GM23338 (cell line): Measurements from ENCODE around the gene CADPS. TPM values are rescaled to one million over a fixed set of nuclear protein-coding genes. Genes with fewer than 3 reads are reported as not detected.

Experiments
- ATAC-seq: fragments of 200-7000 bp; cut with Tn5 transposase; 3 replicates; pipeline ENCODE4 v1.9.1; 2020
- DNase-seq: peaks from one replicate; pipeline ENCODE4 v3.0.0-alpha.2; 2015; ENCODE audit warnings: low spot score
- H2AFZ ChIP-seq: fragments of 200-600 bp; sonication (generic); 2 replicates; pipeline ENCODE4 v1.8.0; 2016; ENCODE audit warnings: antibody characterized with exemption, mild to moderate bottlenecking, moderate library complexity
- H3F3A ChIP-seq: fragments of 200-600 bp; sonication (generic); replicated peaks from 2 replicates; pipeline ENCODE4 v1.8.0; 2017; ENCODE audit warnings: antibody characterized with exemption, mixed run types, low read depth
- H3K27ac ChIP-seq: fragments of 200-600 bp; sonication (generic); 2 replicates; pipeline ENCODE4 v1.6.1; 2016; ENCODE audit warnings: low read depth
- H3K27me3 ChIP-seq: fragments of 200-600 bp; sonication (generic); 2 replicates; pipeline ENCODE4 v1.8.0; 2016; ENCODE audit warnings: mild to moderate bottlenecking, mixed run types, moderate library complexity; ENCODE audit not compliant: insufficient read depth
- H3K36me3 ChIP-seq: fragments of 200-600 bp; sonication (generic); 2 replicates; pipeline ENCODE4 v1.8.0; 2016; ENCODE audit warnings: mild to moderate bottlenecking; ENCODE audit not compliant: insufficient read depth
- H3K4me1 ChIP-seq: fragments of 200-600 bp; sonication (generic); 2 replicates; pipeline ENCODE4 v1.8.0; 2016; ENCODE audit warnings: mild to moderate bottlenecking, moderate library complexity; ENCODE audit not compliant: insufficient read depth
- H3K4me2 ChIP-seq: fragments of 200-600 bp; sonication (generic); 2 replicates; pipeline ENCODE4 v1.7.1; 2017; ENCODE audit warnings: mixed run types
- H3K4me3 ChIP-seq: fragments of 200-600 bp; sonication (generic); 2 replicates; pipeline ENCODE4 v1.6.1; 2016; ENCODE audit warnings: mixed run types
- H3K79me2 ChIP-seq: fragments of 200-600 bp; sonication (generic); replicated peaks from 2 replicates; pipeline ENCODE4 v1.8.0; 2017; ENCODE audit warnings: mild to moderate bottlenecking; ENCODE audit not compliant: insufficient read depth
- H3K9me2 ChIP-seq: fragments of 200-600 bp; sonication (generic); 2 replicates; pipeline ENCODE4 v1.8.0; 2017; ENCODE audit not compliant: insufficient read depth
- H4K20me1 ChIP-seq: fragments of 200-600 bp; sonication (generic); replicated peaks from 2 replicates; pipeline ENCODE4 v1.8.0; 2017; ENCODE audit warnings: mild to moderate bottlenecking; ENCODE audit not compliant: insufficient read depth
- H3K27ac Mint-ChIP-seq: 2 replicates; pipeline ENCODE4 v1.8.0; 2020; ENCODE audit warnings: inconsistent platforms, mild to moderate bottlenecking, moderate library complexity, mixed read lengths
- H3K27me3 Mint-ChIP-seq: 3 replicates; pipeline ENCODE4 v1.8.0; 2022; ENCODE audit warnings: low read depth, mild to moderate bottlenecking, moderate library complexity, mixed read lengths, inconsistent platforms; ENCODE audit not compliant: insufficient read depth, poor library complexity
- H3K36me3 Mint-ChIP-seq: 3 replicates; pipeline ENCODE4 v1.8.0; 2021; ENCODE audit warnings: low read depth, mild to moderate bottlenecking, inconsistent platforms, moderate library complexity, mixed read lengths
- H3K4me1 Mint-ChIP-seq: 3 replicates; pipeline ENCODE4 v1.8.0; 2020; ENCODE audit warnings: mild to moderate bottlenecking, inconsistent platforms, mixed read lengths
- H3K4me3 Mint-ChIP-seq: 3 replicates; pipeline ENCODE4 v1.8.0; 2021; ENCODE audit warnings: moderate library complexity, mild to moderate bottlenecking, inconsistent platforms, mixed read lengths
- H3K9me3 Mint-ChIP-seq: 3 replicates; pipeline ENCODE4 v1.8.0; 2020; ENCODE audit warnings: moderate library complexity, mild to moderate bottlenecking, inconsistent platforms, mixed read lengths
- CTCF ChIP-seq, 2 experiments: fragments of 200-600 bp in 1 of 2; sonication (generic) in 1 of 2; conservative IDR thresholded peaks; 2 replicates each; pipeline versions ENCODE4 v1.5.1 to v1.6.1; 2016 to 2017; ENCODE audit warnings: antibody characterized with exemption in 2 of 2, low read depth in 2 of 2, mild to moderate bottlenecking in 2 of 2, moderate library complexity in 1 of 2
- EZH2 ChIP-seq: fragments of 200-600 bp; sonication (generic); IDR thresholded peaks from one replicate; pipeline ENCODE4 v1.8.0; 2017; ENCODE audit warnings: antibody characterized with exemption, mild to moderate bottlenecking, low read depth; ENCODE audit not compliant: unreplicated experiment
- JUNB ChIP-seq: IDR thresholded peaks from one replicate; pipeline ENCODE4 v1.6.1; 2016; ENCODE audit warnings: antibody characterized with exemption; ENCODE audit not compliant: unreplicated experiment
- POLR2AphosphoS5 ChIP-seq: IDR thresholded peaks from 2 replicates; pipeline ENCODE4 v1.6.1; 2016; ENCODE audit warnings: antibody characterized with exemption, low read depth
- ZNF114 ChIP-seq: fragments of 250-450 bp; sonication (Bioruptor Pico); IDR thresholded peaks from 2 replicates; pipeline ENCODE4 v1.5.0; 2020; ENCODE audit warnings: mild to moderate bottlenecking, moderate library complexity
- ZNF462 ChIP-seq: fragments of 250-450 bp; sonication (Bioruptor Pico); IDR thresholded peaks from 2 replicates; pipeline ENCODE4 v1.5.0; 2020; ENCODE audit warnings: mild to moderate bottlenecking, moderate library complexity
- polyA plus RNA-seq: library from polyadenylated mRNA; unstranded; fragments of >200 nt; fragmentation: Nextera tagmentation; extraction: Ambion mirVana; gene quantifications from 2 replicates; pipeline ENCODE4 v1.2.1, GENCODE V29; 2016
- total RNA-seq: library from RNA; depleted of rRNA; stranded (reverse); fragments of >200 nt; shearing (Covaris generic); gene quantifications from 2 replicates; pipeline ENCODE4 v1.2.3, GENCODE V29; 2014
- TF ChIP-seq, protein P1 (sequence below): IDR thresholded peaks from one replicate; pipeline ENCODE4 v1.6.1; 2018; ENCODE audit warnings: antibody characterized with exemption; ENCODE audit not compliant: unreplicated experiment
- TF ChIP-seq, protein P2 (sequence below): IDR thresholded peaks from 2 replicates; pipeline ENCODE4 v1.6.1; 2016; ENCODE audit warnings: antibody characterized with exemption

The CADPS gene
- total and polyA plus RNA-seq, 2 experiments from 2014 or later: 14.7 to 22.0 TPM

DNA sequence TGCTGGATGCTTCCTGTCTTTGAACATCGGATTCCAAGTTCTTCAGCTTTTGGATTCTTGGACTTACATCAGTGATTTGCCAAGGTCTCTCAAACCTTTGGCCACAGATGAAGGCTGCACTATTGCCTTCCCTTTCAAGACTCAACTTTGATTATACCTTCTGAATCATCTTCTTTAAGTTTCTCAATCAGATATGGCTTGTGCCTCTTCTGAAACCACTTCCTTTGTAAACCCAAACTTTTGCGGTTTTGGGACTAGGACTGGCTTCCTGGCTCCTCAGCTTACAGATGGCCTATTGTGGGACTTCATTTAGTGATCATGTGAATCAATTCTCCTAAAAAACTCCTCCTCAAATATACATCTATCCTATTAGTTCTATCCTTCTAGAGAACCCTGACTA, 47.1 kb upstream of the CADPS start (continued):
- no peak for TF ChIP-seq ZNF462 (CRISPR knock-in tag)

DNA sequence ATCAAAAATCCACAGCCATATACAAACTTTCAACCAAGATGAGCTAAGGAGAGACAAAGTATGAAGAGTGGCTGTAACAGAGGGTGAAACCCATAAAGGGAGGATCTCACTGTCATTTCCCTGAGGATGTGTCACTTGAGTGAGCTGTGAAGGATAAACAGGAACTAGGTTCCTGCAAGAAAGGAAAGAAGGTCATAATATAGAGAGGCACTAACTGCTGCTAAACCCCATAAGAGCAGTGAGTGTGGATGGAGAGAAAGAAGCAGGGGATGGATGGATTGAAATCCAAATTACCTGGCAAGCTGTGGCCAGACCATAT, 45.2 kb upstream of the CADPS start:
- Histone ChIP-seq H3K27ac (no peak overlapping the region), H3K4me1 (peaks cover 14% of the 10 kb centered on the region), H3K4me3 (no peak overlapping the region), H3F3A (no peaks in the 10 kb centered on the region), H3K4me2 (no peak overlapping the region), H3K36me3 (no peaks in the 10 kb centered on the region), H3K9me2 (no peaks in the 10 kb centered on the region), H3K79me2 (no peaks in the 10 kb centered on the region), H4K20me1 (no peaks in the 10 kb centered on the region), H3K27me3 (no peaks in the 10 kb centered on the region), H2AFZ (peak overlapping the region; percentile 70; the same call in 1 of the 2 replicates)
- no peak overlapping the region for H3K4me3 Mint-ChIP-seq
- no peaks in the 10 kb centered on the region for H3K36me3 Mint-ChIP-seq
- H3K27me3 Mint-ChIP-seq: peaks cover 1% of the 10 kb centered on the region
- ATAC-seq: no peak
- DNase-seq: no peak
- peaks cover 24% of the 10 kb centered on the region for H3K4me1 Mint-ChIP-seq
- no peak overlapping the region for H3K27ac Mint-ChIP-seq
- H3K9me3 Mint-ChIP-seq: no peaks in the 10 kb centered on the region; the same call in 2 of the 3 replicates
- TF ChIP-seq CTCF (conservative IDR thresholded peaks at IDR 0.05; ENCODE audit: low read depth in 2 of 2): no peak
- TF ChIP-seq, protein P1, sequence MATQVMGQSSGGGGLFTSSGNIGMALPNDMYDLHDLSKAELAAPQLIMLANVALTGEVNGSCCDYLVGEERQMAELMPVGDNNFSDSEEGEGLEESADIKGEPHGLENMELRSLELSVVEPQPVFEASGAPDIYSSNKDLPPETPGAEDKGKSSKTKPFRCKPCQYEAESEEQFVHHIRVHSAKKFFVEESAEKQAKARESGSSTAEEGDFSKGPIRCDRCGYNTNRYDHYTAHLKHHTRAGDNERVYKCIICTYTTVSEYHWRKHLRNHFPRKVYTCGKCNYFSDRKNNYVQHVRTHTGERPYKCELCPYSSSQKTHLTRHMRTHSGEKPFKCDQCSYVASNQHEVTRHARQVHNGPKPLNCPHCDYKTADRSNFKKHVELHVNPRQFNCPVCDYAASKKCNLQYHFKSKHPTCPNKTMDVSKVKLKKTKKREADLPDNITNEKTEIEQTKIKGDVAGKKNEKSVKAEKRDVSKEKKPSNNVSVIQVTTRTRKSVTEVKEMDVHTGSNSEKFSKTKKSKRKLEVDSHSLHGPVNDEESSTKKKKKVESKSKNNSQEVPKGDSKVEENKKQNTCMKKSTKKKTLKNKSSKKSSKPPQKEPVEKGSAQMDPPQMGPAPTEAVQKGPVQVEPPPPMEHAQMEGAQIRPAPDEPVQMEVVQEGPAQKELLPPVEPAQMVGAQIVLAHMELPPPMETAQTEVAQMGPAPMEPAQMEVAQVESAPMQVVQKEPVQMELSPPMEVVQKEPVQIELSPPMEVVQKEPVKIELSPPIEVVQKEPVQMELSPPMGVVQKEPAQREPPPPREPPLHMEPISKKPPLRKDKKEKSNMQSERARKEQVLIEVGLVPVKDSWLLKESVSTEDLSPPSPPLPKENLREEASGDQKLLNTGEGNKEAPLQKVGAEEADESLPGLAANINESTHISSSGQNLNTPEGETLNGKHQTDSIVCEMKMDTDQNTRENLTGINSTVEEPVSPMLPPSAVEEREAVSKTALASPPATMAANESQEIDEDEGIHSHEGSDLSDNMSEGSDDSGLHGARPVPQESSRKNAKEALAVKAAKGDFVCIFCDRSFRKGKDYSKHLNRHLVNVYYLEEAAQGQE: no peak
- TF ChIP-seq ZNF114 (CRISPR knock-in tag): no peak
- no peak for TF ChIP-seq POLR2AphosphoS5
- TF ChIP-seq, protein P2, sequence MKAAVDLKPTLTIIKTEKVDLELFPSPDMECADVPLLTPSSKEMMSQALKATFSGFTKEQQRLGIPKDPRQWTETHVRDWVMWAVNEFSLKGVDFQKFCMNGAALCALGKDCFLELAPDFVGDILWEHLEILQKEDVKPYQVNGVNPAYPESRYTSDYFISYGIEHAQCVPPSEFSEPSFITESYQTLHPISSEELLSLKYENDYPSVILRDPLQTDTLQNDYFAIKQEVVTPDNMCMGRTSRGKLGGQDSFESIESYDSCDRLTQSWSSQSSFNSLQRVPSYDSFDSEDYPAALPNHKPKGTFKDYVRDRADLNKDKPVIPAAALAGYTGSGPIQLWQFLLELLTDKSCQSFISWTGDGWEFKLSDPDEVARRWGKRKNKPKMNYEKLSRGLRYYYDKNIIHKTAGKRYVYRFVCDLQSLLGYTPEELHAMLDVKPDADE: no peak
- no peak for TF ChIP-seq JUNB
- TF ChIP-seq EZH2: no peak
